WTC11 (cell line): Measurements from ENCODE around the gene OCA2.

Experiments used
- ATF3 ChIP-seq: sonication (generic); formaldehyde crosslinking; conservative IDR thresholded peaks from 2 replicates; pipeline ENCODE4 v1.8.1; 2022; ENCODE audit warnings: mild to moderate bottlenecking, missing genetic modification reagents
- JAZF1 ChIP-seq: fragments of 250-450 bp; sonication (Bioruptor Pico); IDR thresholded peaks from 2 replicates; pipeline ENCODE4 v1.9.0; 2021; ENCODE audit warnings: moderate library complexity, mild to moderate bottlenecking, inconsistent platforms
- NFYB ChIP-seq: sonication (generic); formaldehyde crosslinking; conservative IDR thresholded peaks from 2 replicates; pipeline ENCODE4 v1.8.0; 2022; ENCODE audit warnings: low read depth, missing genetic modification reagents
- NR2C2 ChIP-seq: sonication (generic); formaldehyde crosslinking; IDR thresholded peaks from 2 replicates; pipeline ENCODE4 v1.8.0; 2022; ENCODE audit warnings: mild to moderate bottlenecking, missing genetic modification reagents
- RELA ChIP-seq: sonication (generic); formaldehyde crosslinking; IDR thresholded peaks from 2 replicates; pipeline ENCODE4 v1.8.1; 2022; ENCODE audit warnings: missing genetic modification reagents, mild to moderate bottlenecking, borderline replicate concordance
- USF1 ChIP-seq: sonication (generic); formaldehyde crosslinking; IDR thresholded peaks from 2 replicates; pipeline ENCODE4 v1.8.0; 2022; ENCODE audit warnings: mild to moderate bottlenecking, missing genetic modification reagents
- TF ChIP-seq, protein P1 (sequence below): fragments of 200-600 bp; IDR thresholded peaks from 2 replicates; pipeline ENCODE4 v1.8.0; 2022; ENCODE audit warnings: antibody characterized with exemption
- TF ChIP-seq, protein P2 (sequence below): sonication (generic); formaldehyde crosslinking; IDR thresholded peaks from 2 replicates; pipeline ENCODE4 v1.8.0; 2022; ENCODE audit warnings: mild to moderate bottlenecking, missing genetic modification reagents
- TF ChIP-seq, protein P3 (sequence below): sonication (generic); formaldehyde crosslinking; IDR thresholded peaks from 2 replicates; pipeline ENCODE4 v1.8.1; 2023; ENCODE audit warnings: mild to moderate bottlenecking, missing genetic modification reagents
- TF ChIP-seq, protein P4 (sequence below): sonication (generic); formaldehyde crosslinking; IDR thresholded peaks from 2 replicates; pipeline ENCODE4 v1.8.1; 2022; ENCODE audit warnings: low read depth, mild to moderate bottlenecking, moderate library complexity, missing genetic modification reagents, borderline replicate concordance

- TF ChIP-seq NFYB (CRISPR knock-in tag), result no peak
- TF ChIP-seq USF1, result no peak
- no peak for TF ChIP-seq JAZF1 (CRISPR knock-in tag)
- TF ChIP-seq, protein P1, sequence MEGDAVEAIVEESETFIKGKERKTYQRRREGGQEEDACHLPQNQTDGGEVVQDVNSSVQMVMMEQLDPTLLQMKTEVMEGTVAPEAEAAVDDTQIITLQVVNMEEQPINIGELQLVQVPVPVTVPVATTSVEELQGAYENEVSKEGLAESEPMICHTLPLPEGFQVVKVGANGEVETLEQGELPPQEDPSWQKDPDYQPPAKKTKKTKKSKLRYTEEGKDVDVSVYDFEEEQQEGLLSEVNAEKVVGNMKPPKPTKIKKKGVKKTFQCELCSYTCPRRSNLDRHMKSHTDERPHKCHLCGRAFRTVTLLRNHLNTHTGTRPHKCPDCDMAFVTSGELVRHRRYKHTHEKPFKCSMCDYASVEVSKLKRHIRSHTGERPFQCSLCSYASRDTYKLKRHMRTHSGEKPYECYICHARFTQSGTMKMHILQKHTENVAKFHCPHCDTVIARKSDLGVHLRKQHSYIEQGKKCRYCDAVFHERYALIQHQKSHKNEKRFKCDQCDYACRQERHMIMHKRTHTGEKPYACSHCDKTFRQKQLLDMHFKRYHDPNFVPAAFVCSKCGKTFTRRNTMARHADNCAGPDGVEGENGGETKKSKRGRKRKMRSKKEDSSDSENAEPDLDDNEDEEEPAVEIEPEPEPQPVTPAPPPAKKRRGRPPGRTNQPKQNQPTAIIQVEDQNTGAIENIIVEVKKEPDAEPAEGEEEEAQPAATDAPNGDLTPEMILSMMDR, result no peak
- TF ChIP-seq, protein P2, sequence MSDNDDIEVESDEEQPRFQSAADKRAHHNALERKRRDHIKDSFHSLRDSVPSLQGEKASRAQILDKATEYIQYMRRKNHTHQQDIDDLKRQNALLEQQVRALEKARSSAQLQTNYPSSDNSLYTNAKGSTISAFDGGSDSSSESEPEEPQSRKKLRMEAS (CRISPR knock-in tag), result no peak
- TF ChIP-seq ATF3 (CRISPR knock-in tag), result no peak
- no peak for TF ChIP-seq NR2C2 (CRISPR knock-in tag)
- TF ChIP-seq, protein P3, sequence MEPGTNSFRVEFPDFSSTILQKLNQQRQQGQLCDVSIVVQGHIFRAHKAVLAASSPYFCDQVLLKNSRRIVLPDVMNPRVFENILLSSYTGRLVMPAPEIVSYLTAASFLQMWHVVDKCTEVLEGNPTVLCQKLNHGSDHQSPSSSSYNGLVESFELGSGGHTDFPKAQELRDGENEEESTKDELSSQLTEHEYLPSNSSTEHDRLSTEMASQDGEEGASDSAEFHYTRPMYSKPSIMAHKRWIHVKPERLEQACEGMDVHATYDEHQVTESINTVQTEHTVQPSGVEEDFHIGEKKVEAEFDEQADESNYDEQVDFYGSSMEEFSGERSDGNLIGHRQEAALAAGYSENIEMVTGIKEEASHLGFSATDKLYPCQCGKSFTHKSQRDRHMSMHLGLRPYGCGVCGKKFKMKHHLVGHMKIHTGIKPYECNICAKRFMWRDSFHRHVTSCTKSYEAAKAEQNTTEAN (CRISPR knock-in tag), result no peak
- no peak for TF ChIP-seq RELA (CRISPR knock-in tag)
- TF ChIP-seq, protein P4, sequence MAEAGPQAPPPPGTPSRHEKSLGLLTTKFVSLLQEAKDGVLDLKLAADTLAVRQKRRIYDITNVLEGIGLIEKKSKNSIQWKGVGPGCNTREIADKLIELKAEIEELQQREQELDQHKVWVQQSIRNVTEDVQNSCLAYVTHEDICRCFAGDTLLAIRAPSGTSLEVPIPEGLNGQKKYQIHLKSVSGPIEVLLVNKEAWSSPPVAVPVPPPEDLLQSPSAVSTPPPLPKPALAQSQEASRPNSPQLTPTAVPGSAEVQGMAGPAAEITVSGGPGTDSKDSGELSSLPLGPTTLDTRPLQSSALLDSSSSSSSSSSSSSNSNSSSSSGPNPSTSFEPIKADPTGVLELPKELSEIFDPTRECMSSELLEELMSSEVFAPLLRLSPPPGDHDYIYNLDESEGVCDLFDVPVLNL, result no peak
Observed at GRCh38 chr15:28111543-28111942, 12.4 kb upstream of the OCA2 start.
